GM23338 (cell line): ENCODE measurements around the gene TTYH3.

Source experiments
- CTCF ChIP-seq, 2 experiments: fragments of 200-600 bp in 1 of 2; sonication (generic) in 1 of 2; conservative IDR thresholded peaks; 2 replicates each; pipeline versions ENCODE4 v1.5.1 to v1.6.1; 2016 to 2017; ENCODE audit warnings: antibody characterized with exemption in 2 of 2, low read depth in 2 of 2, mild to moderate bottlenecking in 2 of 2, moderate library complexity in 1 of 2
- EZH2 ChIP-seq: fragments of 200-600 bp; sonication (generic); IDR thresholded peaks from one replicate; pipeline ENCODE4 v1.8.0; 2017; ENCODE audit warnings: antibody characterized with exemption, mild to moderate bottlenecking, low read depth; ENCODE audit not compliant: unreplicated experiment
- TF ChIP-seq, protein P1 (sequence below): IDR thresholded peaks from one replicate; pipeline ENCODE4 v1.6.1; 2018; ENCODE audit warnings: antibody characterized with exemption; ENCODE audit not compliant: unreplicated experiment

DNA sequence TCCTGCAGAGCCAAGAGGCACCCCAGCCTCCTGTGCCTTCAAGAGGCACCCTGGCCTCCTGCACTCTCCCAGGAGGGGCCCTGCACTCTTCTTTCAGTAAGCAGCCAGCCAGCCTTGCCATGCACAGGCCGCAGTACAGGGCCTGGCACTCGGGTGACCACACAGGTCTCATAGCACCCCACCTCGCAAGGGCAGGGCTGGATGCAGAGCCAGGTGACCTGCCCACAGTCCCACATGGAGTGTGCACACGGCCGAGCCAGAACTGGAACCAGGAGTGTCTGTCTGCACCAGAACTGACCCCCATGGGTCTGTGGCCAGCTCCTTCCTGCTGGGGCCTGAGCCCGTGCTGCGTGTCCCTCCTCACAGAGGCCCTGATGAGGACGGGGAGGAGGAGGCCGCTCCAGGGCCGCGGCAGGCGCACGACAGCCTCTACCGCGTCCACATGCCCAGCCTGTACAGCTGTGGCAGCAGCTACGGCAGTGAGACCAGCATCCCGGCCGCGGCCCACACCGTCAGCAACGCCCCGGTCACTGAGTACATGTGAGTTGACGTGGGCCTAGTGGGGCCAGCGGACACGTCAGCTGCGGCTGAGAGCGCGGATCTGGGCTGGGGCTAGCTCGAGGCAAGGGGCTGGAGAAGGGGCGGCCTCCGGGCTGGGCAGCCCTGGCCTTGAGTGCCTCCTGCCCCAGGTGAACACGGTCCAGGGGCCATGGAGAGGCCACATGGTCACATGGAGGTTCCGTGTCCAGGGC is 26.3 kb downstream of the TTYH3 start:
- no peak for TF ChIP-seq CTCF (conservative IDR thresholded peaks at IDR 0.05; ENCODE audit: low read depth in 2 of 2)
- no peak for TF ChIP-seq EZH2
- TF ChIP-seq, protein P1, sequence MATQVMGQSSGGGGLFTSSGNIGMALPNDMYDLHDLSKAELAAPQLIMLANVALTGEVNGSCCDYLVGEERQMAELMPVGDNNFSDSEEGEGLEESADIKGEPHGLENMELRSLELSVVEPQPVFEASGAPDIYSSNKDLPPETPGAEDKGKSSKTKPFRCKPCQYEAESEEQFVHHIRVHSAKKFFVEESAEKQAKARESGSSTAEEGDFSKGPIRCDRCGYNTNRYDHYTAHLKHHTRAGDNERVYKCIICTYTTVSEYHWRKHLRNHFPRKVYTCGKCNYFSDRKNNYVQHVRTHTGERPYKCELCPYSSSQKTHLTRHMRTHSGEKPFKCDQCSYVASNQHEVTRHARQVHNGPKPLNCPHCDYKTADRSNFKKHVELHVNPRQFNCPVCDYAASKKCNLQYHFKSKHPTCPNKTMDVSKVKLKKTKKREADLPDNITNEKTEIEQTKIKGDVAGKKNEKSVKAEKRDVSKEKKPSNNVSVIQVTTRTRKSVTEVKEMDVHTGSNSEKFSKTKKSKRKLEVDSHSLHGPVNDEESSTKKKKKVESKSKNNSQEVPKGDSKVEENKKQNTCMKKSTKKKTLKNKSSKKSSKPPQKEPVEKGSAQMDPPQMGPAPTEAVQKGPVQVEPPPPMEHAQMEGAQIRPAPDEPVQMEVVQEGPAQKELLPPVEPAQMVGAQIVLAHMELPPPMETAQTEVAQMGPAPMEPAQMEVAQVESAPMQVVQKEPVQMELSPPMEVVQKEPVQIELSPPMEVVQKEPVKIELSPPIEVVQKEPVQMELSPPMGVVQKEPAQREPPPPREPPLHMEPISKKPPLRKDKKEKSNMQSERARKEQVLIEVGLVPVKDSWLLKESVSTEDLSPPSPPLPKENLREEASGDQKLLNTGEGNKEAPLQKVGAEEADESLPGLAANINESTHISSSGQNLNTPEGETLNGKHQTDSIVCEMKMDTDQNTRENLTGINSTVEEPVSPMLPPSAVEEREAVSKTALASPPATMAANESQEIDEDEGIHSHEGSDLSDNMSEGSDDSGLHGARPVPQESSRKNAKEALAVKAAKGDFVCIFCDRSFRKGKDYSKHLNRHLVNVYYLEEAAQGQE, result no peak
